Measurements from ENCODE around the gene NAGLU.

- TF ChIP-seq CTCF (IDR thresholded peaks at IDR 0.05) (no peak), POLR2A (IDR thresholded peaks at IDR 0.05) (no peak), POLR2AphosphoS5 (IDR thresholded peaks at IDR 0.05) (no peak)
Observed at GRCh38 chr17:42509841-42510240, 26.2 kb upstream of the NAGLU start.

All from prostate gland (tissue), 2 donors.